Measurements from ENCODE around the gene MKNK1. TPM values are rescaled to one million over a fixed set of nuclear protein-coding genes. Genes with fewer than 3 reads are reported as not detected.

MKNK1 gene
- total RNA-seq, 1 donor: 17.7 TPM

DNA sequence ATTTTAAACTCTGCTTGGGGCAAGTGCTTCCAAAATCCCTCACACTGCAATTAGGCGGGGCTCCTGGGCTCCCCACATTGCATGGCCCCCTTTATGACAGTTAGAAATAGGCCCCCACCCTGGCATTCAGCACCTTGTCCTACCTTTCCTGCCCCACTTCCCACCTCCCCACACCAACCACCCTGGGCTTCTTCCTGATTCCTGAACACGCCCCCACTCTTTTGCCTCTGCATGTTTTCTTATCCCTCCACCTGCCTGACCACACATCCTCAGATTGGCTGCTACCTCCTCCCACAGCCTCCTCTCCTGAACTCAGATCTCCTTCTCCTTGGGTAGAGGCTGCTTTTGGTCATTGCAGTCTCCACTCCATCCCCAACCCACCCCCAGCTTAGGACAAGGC lies 11.0 kb upstream of the MKNK1 start:
- H3K4me3 ChIP-seq (ENCODE audit: low read depth, low read length): peak overlapping the region; percentile 17
- DNase-seq (ENCODE audit: low read depth): no peak
- TF ChIP-seq, protein P1, sequence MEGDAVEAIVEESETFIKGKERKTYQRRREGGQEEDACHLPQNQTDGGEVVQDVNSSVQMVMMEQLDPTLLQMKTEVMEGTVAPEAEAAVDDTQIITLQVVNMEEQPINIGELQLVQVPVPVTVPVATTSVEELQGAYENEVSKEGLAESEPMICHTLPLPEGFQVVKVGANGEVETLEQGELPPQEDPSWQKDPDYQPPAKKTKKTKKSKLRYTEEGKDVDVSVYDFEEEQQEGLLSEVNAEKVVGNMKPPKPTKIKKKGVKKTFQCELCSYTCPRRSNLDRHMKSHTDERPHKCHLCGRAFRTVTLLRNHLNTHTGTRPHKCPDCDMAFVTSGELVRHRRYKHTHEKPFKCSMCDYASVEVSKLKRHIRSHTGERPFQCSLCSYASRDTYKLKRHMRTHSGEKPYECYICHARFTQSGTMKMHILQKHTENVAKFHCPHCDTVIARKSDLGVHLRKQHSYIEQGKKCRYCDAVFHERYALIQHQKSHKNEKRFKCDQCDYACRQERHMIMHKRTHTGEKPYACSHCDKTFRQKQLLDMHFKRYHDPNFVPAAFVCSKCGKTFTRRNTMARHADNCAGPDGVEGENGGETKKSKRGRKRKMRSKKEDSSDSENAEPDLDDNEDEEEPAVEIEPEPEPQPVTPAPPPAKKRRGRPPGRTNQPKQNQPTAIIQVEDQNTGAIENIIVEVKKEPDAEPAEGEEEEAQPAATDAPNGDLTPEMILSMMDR (IDR thresholded peaks at IDR 0.05; ENCODE audit: insufficient read depth, low read length): no peak

DNA sequence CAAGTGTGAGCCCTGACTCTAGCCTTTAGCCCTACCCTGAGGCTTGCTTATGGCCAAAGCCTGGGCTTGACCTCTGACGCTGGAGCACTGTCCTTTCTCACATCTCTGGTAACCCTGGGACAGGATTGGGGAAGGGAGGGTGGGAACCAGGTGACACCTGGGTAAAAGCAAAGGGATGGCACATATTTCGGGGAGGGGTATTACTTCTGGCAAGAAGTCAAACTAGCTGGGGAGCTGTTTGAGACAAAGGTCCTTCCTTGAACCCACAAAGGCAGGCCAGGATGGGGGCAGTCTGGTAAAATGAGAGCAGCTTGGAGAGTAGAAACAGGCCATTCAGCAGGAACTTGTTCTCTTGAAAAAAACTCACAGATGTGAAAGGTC lies 10.5 kb upstream of the MKNK1 start:
- H3K4me3 ChIP-seq (ENCODE audit: low read depth, low read length): no peak overlapping the region
- no peak for DNase-seq (ENCODE audit: low read depth)
- TF ChIP-seq, protein P1 (IDR thresholded peaks at IDR 0.05; ENCODE audit: insufficient read depth, low read length): no peak

DNA sequence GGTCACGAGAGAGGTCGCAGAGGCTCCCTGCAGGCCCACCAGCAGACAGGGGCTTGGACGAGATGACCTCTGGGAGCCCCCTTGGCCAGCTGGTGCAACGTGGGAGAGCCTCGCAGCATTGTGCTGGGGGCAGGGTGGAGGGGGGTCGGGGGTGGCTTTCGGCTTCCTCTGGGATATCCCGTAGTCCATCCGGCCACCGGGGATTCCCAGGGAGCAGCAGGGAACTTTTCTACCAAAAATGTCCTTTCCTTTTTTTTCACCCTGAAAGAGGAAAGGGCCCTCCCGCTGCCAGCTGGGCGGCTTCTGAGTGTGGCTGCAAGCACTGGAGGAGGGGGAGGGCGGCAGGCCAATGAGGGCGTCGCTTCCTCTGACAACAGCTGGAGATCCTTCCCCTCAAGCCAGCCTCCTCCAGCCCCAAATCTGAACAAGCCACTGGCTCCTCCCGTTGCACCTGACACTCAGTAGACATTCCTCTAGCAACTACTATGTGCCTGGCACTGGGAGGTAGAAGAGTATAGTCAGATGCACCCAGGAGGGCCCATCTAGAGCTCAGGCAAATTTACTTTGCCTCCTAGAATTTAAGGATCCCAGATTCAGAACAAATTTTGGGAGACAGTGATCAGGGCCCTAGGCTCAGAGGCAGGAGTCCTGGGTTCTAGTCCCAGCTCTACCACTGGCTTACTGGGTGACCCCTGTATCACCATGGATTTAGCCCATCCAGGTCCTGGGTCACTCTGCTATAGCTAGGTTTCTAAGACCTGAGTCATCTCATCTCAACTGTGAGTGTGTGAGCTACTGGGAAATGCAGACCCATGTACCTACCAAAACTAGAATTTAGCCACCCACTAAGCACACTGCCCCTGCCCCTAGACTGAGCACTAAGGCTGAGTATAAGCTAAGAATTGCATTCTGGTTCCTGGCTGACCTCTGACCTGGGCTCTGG lies 9.9 kb upstream of the MKNK1 start:
- TF ChIP-seq, protein P1 (IDR thresholded peaks at IDR 0.05; ENCODE audit: insufficient read depth, low read length): no peak
- no peak overlapping the region for H3K4me3 ChIP-seq (ENCODE audit: low read depth, low read length)
- DNase-seq (ENCODE audit: low read depth): peak; percentile 82

DNA sequence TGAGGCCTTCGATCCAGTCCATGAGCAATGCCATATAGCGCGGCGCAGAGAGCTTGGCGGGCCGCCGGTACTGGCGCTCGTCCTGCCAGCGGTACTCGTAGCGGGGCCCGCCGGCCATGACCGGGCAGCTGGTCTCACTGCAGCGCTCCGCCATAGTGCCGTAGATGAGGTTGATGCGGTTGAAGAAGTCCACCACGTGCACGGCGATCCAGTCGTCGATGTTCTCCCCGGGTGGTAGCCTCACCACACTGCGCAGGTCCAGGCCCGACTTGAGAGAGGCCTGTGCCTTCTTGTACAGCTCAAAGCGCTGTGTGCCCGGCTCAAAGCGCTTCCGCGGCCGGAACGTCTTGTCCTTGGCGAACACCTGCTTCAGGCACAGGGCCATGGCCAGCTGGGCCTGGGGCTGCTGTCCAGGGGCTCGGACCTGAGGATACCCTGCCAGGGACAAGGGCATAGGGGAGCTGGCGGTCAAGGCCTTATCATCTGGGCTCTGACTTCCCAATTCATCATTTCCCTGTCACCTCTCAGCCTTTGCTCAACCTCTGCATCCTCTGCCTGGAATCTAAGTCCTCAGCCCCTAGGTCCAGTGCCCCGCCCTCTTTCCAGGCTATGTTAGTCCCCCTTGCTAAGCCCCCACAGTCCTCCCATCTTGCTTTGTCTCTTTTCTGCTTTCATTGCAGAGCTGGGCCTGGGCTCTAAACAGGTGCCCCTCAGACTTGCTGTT lies 9.0 kb upstream of the MKNK1 start:
- no peak overlapping the region for H3K4me3 ChIP-seq (ENCODE audit: low read depth, low read length)
- TF ChIP-seq, protein P1 (IDR thresholded peaks at IDR 0.05; ENCODE audit: insufficient read depth, low read length): no peak
- no peak for DNase-seq (ENCODE audit: low read depth)

DNA sequence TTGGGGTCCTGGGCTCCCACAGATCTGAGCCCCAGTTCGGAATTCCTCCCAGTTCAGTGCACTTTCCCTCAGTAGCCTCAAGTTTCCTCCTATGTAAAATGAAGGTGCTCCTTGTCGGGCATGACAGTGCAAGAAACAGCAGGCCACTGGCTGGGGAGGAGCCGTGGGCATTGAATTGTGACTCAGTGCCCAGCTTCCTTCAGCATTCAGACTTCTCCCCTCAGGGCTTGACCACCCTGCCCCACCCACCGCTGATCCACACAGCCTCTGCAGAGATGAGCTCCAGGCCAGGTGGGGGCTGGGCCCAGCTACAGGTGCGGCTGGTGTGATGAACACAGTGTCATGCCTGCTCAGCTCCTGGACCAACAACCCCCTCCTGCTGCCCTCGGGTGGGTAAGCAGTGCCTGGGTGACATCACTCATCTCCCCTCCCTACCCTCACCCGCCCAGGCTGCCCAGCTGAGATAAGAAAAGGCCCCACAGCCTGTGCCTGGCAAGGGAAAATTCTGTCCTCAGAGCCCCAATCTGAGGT lies 7.7 kb upstream of the MKNK1 start:
- no peak for DNase-seq (ENCODE audit: low read depth)
- no peak overlapping the region for H3K4me3 ChIP-seq (ENCODE audit: low read depth, low read length)
- TF ChIP-seq, protein P1 (IDR thresholded peaks at IDR 0.05; ENCODE audit: insufficient read depth, low read length): no peak

DNA sequence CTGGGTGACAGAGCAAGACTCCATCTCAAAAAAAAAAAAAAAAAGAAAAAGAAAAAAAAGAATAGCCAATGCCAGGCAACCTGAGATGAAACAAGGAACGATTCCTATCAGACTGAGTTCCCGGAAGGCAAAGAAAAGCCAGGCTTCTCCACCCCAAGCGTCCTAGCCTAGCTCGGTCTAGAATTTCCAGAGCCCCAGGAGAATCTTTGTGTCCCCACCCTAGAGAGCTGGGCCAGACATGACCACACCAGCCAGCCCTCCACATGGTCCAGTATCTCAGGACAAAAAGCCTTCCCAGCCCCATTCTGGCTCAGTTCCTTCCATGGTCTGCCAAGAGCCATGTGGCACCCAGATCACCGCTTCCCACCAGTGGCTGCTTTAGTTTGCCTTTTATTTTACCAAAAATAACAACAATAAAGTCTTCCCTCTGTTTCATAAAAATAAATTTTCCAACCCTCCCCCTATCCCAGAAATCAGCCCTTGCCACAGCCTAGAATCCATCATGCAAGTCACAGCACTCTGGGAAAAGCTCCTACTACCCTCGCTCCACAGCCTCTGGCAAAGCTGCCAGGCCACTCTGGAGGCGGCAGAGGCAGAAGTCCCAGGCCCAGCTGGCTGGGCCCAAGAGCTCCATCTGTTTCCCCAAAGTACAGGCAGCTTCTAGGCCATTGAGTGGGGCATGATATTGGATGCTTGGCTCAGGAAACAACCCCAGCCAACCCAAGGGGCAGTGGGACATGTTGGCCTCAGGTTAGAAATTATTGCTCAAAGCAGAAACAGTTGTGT lies 3.5 kb upstream of the MKNK1 start:
- peak; percentile 43 for DNase-seq (ENCODE audit: low read depth)
- no peak overlapping the region for H3K4me3 ChIP-seq (ENCODE audit: low read depth, low read length)
- TF ChIP-seq, protein P1 (IDR thresholded peaks at IDR 0.05; ENCODE audit: insufficient read depth, low read length): no peak
